Esophagus muscularis mucosa (tissue), 4 donors: ENCODE results near the gene ADCY7. TPM values are rescaled to one million over a fixed set of nuclear protein-coding genes. Genes with fewer than 3 reads are reported as not detected.

Source experiments
- DNase-seq: peaks from one replicate; pipeline ENCODE4 v3.0.0-alpha.2; 2017; ENCODE audit errors: extremely low spot score
- H3K27ac ChIP-seq, 4 donors: fragments of 200-600 bp; sonication (generic); replicated peaks in 1 of 4; 1 replicate in 3 of 4; 2 replicates in 1 of 4; pipeline ENCODE4 v1.5.1; 2016 to 2019; ENCODE audit warnings: mild to moderate bottlenecking in 1 of 4
- H3K27me3 ChIP-seq, 4 donors: fragments of 200-600 bp; sonication (generic); one replicate each; pipeline versions ENCODE4 v1.5.1 to v1.6.0; 2016 to 2019
- H3K36me3 ChIP-seq, 4 donors: fragments of 200-600 bp; sonication (generic); one replicate each; pipeline ENCODE4 v1.5.1; 2016 to 2019
- H3K4me1 ChIP-seq, 4 donors: fragments of 200-600 bp; sonication (generic); one replicate each; pipeline ENCODE4 v1.5.1; 2016 to 2019
- H3K4me3 ChIP-seq, 4 donors: fragments of 200-600 bp; sonication (generic); 1 replicate in 2 of 4; 2 replicates in 2 of 4; pipeline ENCODE4 v1.5.1; 2016 to 2019; ENCODE audit warnings: mild to moderate bottlenecking in 4 of 4, moderate library complexity in 1 of 4
- H3K9me3 ChIP-seq, 4 donors: fragments of 200-600 bp; sonication (generic); 1 replicate in 3 of 4; 2 replicates in 1 of 4; pipeline ENCODE4 v1.5.1; 2016 to 2019
- CTCF ChIP-seq, 3 experiments: fragments of 200-600 bp in 2 of 3; fragments of 450-650 bp in 1 of 3; sonication (generic) in 2 of 3; IDR thresholded peaks; one replicate each; pipeline ENCODE4 v1.5.1; 2017 to 2019; ENCODE audit warnings: antibody characterized with exemption in 3 of 3, mild to moderate bottlenecking in 2 of 3, moderate library complexity in 1 of 3
- EP300 ChIP-seq: sonication (generic); formaldehyde crosslinking; IDR thresholded peaks from one replicate; pipeline ENCODE4 v1.6.1; 2017; ENCODE audit warnings: antibody characterized with exemption
- POLR2A ChIP-seq: fragments of 450-650 bp; IDR thresholded peaks from one replicate; pipeline ENCODE4 v1.6.1; 2017; ENCODE audit warnings: antibody characterized with exemption, moderate library complexity, mild to moderate bottlenecking, low read depth
- POLR2AphosphoS5 ChIP-seq, 2 donors: sonication (generic); formaldehyde crosslinking; IDR thresholded peaks; one replicate each; pipeline ENCODE4 v1.6.1; 2017; ENCODE audit warnings: antibody characterized with exemption in 2 of 2
- WGBS: methylation state at CpG from one replicate; pipeline ENCODE4 v1.1.5; 2018; 5-methylcytosine and 5-hydroxymethylcytosine counted together
- intact Hi-C: fragments of 100-400 bp; cut with DNase I; formaldehyde crosslinking; loops from one replicate; pipeline ENCODE4 v1.15.1; 2023
- total RNA-seq, 4 donors: library from RNA; depleted of rRNA; stranded (reverse); fragments of >200 nt; gene quantifications; one replicate each; pipeline versions ENCODE4 v1.1.0 to v1.2.1, GENCODE V29; 2016

Gene ADCY7
- total RNA-seq, 4 donors from 2014 or later, result 12.3 to 17.4 (median 15.6) TPM

- Histone ChIP-seq H3K27ac (no peak overlapping the region), H3K27me3 (no peaks in the 10 kb centered on the region), H3K9me3 (no peaks in the 10 kb centered on the region), H3K4me1 (peaks cover 0 to 13% (median 12%) of the 10 kb centered on the region in 4 donors), H3K36me3 (peaks cover 0 to 39% (median 9%) of the 10 kb centered on the region in 4 donors), H3K4me3 (no peak overlapping the region)
- intact Hi-C loops, result no loop called here
- 73% methylated on average over 11 of the region's 15 CpGs for WGBS
- no peak for TF ChIP-seq CTCF (IDR thresholded peaks at IDR 0.05)
- no peak for TF ChIP-seq POLR2A
- no peak for TF ChIP-seq POLR2AphosphoS5 (IDR thresholded peaks at IDR 0.05)
- no peak for TF ChIP-seq EP300
- no peak for DNase-seq
Observed at GRCh38 chr16:50297301-50298074, 31.1 kb downstream of the ADCY7 start.

- Histone ChIP-seq H3K36me3 (peaks cover 0 to 34% (median 7%) of the 10 kb centered on the region in 4 donors), H3K27me3 (no peaks in the 10 kb centered on the region), H3K9me3 (no peaks in the 10 kb centered on the region), H3K4me1 (peaks cover 0 to 13% (median 12%) of the 10 kb centered on the region in 4 donors), H3K27ac (no peak overlapping the region), H3K4me3 (no peak overlapping the region)
- 93% methylated on average over 7 of the region's 7 CpGs for WGBS
- intact Hi-C loops, result no loop called here
- TF ChIP-seq CTCF (IDR thresholded peaks at IDR 0.05) (no peak), POLR2AphosphoS5 (IDR thresholded peaks at IDR 0.05) (no peak), POLR2A (no peak), EP300 (no peak)
- DNase-seq, result no peak
Observed at GRCh38 chr16:50298075-50298460, 31.7 kb downstream of the ADCY7 start.

- Histone ChIP-seq H3K4me1 (peaks cover 0 to 13% (median 12%) of the 10 kb centered on the region in 4 donors), H3K4me3 (no peak overlapping the region), H3K36me3 (peaks cover 0 to 27% (median 6%) of the 10 kb centered on the region in 4 donors), H3K27ac (no peak overlapping the region), H3K27me3 (no peaks in the 10 kb centered on the region), H3K9me3 (no peaks in the 10 kb centered on the region)
- DNase-seq, result no peak
- intact Hi-C loops, result no loop called here
- 92% methylated on average over 22 of the region's 29 CpGs for WGBS
- TF ChIP-seq POLR2AphosphoS5 (IDR thresholded peaks at IDR 0.05) (no peak), CTCF (IDR thresholded peaks at IDR 0.05) (no peak), POLR2A (no peak), EP300 (no peak)
Observed at GRCh38 chr16:50298591-50299507, 32.5 kb downstream of the ADCY7 start.

GRCh38 chr16:50299508-50300105, 33.3 kb downstream of the ADCY7 start:
- WGBS, result 83% methylated on average over 12 of the region's 12 CpGs
- H3K36me3 ChIP-seq, result peaks cover 0 to 22% (median 4%) of the 10 kb centered on the region in 4 donors
- no peaks in the 10 kb centered on the region for H3K27me3 ChIP-seq
- DNase-seq, result no peak
- no peaks in the 10 kb centered on the region for H3K9me3 ChIP-seq
- TF ChIP-seq CTCF (IDR thresholded peaks at IDR 0.05) (no peak), POLR2A (no peak), EP300 (no peak), POLR2AphosphoS5 (IDR thresholded peaks at IDR 0.05) (no peak)
- peaks cover 0 to 13% (median 12%) of the 10 kb centered on the region in 4 donors for H3K4me1 ChIP-seq
- H3K4me3 ChIP-seq, result no peak overlapping the region
- no peak overlapping the region for H3K27ac ChIP-seq
- intact Hi-C loops, result no loop called here
